HepG2 (cell line): ENCODE data around the gene ACAT2. TPM values are rescaled to one million over a fixed set of nuclear protein-coding genes. Genes with fewer than 3 reads are reported as not detected.

ENCODE experiments used
- ARNTL ChIP-seq: sonication (generic); formaldehyde crosslinking; IDR thresholded peaks from 2 replicates; pipeline ENCODE4 v1.4.0; 2020; ENCODE audit warnings: mild to moderate bottlenecking, missing genetic modification reagents
- CREB3 ChIP-seq: sonication (generic); formaldehyde crosslinking; IDR thresholded peaks from 2 replicates; pipeline ENCODE4 v1.5.0; 2020; ENCODE audit warnings: missing genetic modification reagents
- DMAP1 ChIP-seq: IDR thresholded peaks from 2 replicates; pipeline ENCODE4 v1.6.1; 2016
- GMEB1 ChIP-seq: sonication (generic); formaldehyde crosslinking; IDR thresholded peaks from 2 replicates; pipeline ENCODE4 v1.5.1; 2020; ENCODE audit warnings: missing genetic modification reagents, mild to moderate bottlenecking, borderline replicate concordance
- HBP1 ChIP-seq: IDR thresholded peaks from 2 replicates; pipeline ENCODE4 v1.6.1; 2016; ENCODE audit warnings: low read depth, control low read depth
- MXD1 ChIP-seq: sonication (generic); formaldehyde crosslinking; IDR thresholded peaks from 2 replicates; pipeline ENCODE4 v1.4.0; 2020; ENCODE audit warnings: mild to moderate bottlenecking, missing genetic modification reagents
- NBN ChIP-seq: fragments of 450-650 bp; conservative IDR thresholded peaks from 2 replicates; pipeline ENCODE4 v1.6.1; 2017
- PLRG1 ChIP-seq: fragments of 450-650 bp; conservative IDR thresholded peaks from 2 replicates; pipeline ENCODE4 v1.6.1; 2016
- POLR2G ChIP-seq: fragments of 200-400 bp; formaldehyde crosslinking; IDR thresholded peaks from 2 replicates; pipeline ENCODE4 v1.6.1; 2018; ENCODE audit warnings: mild to moderate bottlenecking, low read depth, low read length, moderate library complexity
- SRSF1 ChIP-seq: fragments of 200-400 bp; formaldehyde crosslinking; optimal IDR thresholded peaks from 2 replicates; pipeline ENCODE3; 2017; ENCODE audit warnings: mild to moderate bottlenecking, low read depth, low read length, moderate library complexity
- TEAD3 ChIP-seq: optimal IDR thresholded peaks from 2 replicates; pipeline ENCODE3; 2016; ENCODE audit warnings: borderline replicate concordance
- ZBED4 ChIP-seq: sonication (generic); formaldehyde crosslinking; IDR thresholded peaks from 2 replicates; pipeline ENCODE4 v1.4.0; 2020; ENCODE audit warnings: missing genetic modification reagents, borderline replicate concordance
- ZUFSP ChIP-seq: sonication (generic); formaldehyde crosslinking; IDR thresholded peaks from 2 replicates; pipeline ENCODE4 v1.9.0; 2021; ENCODE audit warnings: missing genetic modification reagents, mild to moderate bottlenecking, borderline replicate concordance
- polyA plus RNA-seq, 8 experiments: library from polyadenylated mRNA; depleted of rRNA in 3 of 8; stranded (reverse) in 7 of 8; unstranded in 1 of 8; fragments of >200 nt; fragmentation: Illumina TruSeq in 4 of 8; extraction: Trizol in 4 of 8; gene quantifications; 2 replicates each; pipeline versions ENCODE4 v1.2.1 to v1.2.3, GENCODE V29; 2011 to 2016; ENCODE audit warnings: low read depth in 4 of 8, missing spikeins in 1 of 8, mixed read lengths in 1 of 8; ENCODE audit not compliant: insufficient read depth in 1 of 8
- total RNA-seq, 5 experiments: library from RNA; depleted of rRNA; stranded (reverse); fragments of >200 nt; fragmentation: Illumina TruSeq; extraction: Trizol; gene quantifications; 2 replicates each; pipeline ENCODE4 v1.2.3, GENCODE V29; 2016; ENCODE audit warnings: low read depth in 1 of 5

The ACAT2 gene
- total and polyA plus RNA-seq, 2 of the 13 experiments (the other 11 are each of a cell fraction or from before 2014, with no cell fraction given), result 121 to 534 TPM

GRCh38 chr6:159726918-159727716 is 34.7 kb upstream of the ACAT2 start, which contains the start of gene WTAP (continued):
- TF ChIP-seq ZBED4 (CRISPR knock-in tag), result peak; percentile 73
- peak; percentile 100 for TF ChIP-seq DMAP1 (CRISPR knock-in tag)
- peak; percentile 94 for TF ChIP-seq GMEB1 (CRISPR knock-in tag)
- no peak for TF ChIP-seq ZUFSP
- TF ChIP-seq CREB3 (CRISPR knock-in tag), result peak; percentile 98; the same call in 1 of the 2 replicates
- peak; percentile 98 for TF ChIP-seq SRSF1
- TF ChIP-seq HBP1, result peak; percentile 99
- TF ChIP-seq TEAD3, result peak; percentile 89
- no peak for TF ChIP-seq PLRG1
- peak; percentile 99 for TF ChIP-seq MXD1 (CRISPR knock-in tag)
- peak; percentile 99 for TF ChIP-seq POLR2G
- no peak for TF ChIP-seq NBN
- peak; percentile 96 for TF ChIP-seq ARNTL (CRISPR knock-in tag)
